Activated CD4-positive, alpha-beta T cell treated with anti-CD3 and anti-CD28 coated beads, Interleukin-2, amount 10 ng/mL, durations not matched to agents 7 days and 5 days (primary cell): ENCODE measurements around the gene SLC38A10. TPM values are rescaled to one million over a fixed set of nuclear protein-coding genes. Genes with fewer than 3 reads are reported as not detected.

Experiments used
- CTCF ChIA-PET: fragments of 350-600 bp; sonication (Branson Sonifier 250); formaldehyde crosslinking; loops from one replicate; lab custom pipeline; 2021; ENCODE audit warnings: antibody characterized with exemption; lab: Charles Lee
- POLR2A ChIA-PET: fragments of 350-600 bp; sonication (Branson Sonifier 250); formaldehyde crosslinking; loops from one replicate; lab custom pipeline; 2021; ENCODE audit warnings: antibody characterized with exemption; lab: Charles Lee
- DNase-seq: peaks from one replicate; pipeline ENCODE4 v3.0.0-alpha.2; 2020
- H3K27ac Mint-ChIP-seq: one replicate; pipeline ENCODE4 v1.8.0; 2021; ENCODE audit warnings: mild to moderate bottlenecking, moderate library complexity, mixed read lengths
- H3K27me3 Mint-ChIP-seq: one replicate; pipeline ENCODE4 v1.8.0; 2021; ENCODE audit warnings: mixed read lengths
- H3K36me3 Mint-ChIP-seq: one replicate; pipeline ENCODE4 v1.8.0; 2021; ENCODE audit warnings: low read depth, mixed read lengths
- H3K4me1 Mint-ChIP-seq: one replicate; pipeline ENCODE4 v1.8.0; 2021; ENCODE audit warnings: mixed read lengths
- H3K4me3 Mint-ChIP-seq: one replicate; pipeline ENCODE4 v1.8.0; 2021; ENCODE audit warnings: mild to moderate bottlenecking, moderate library complexity, mixed read lengths
- H3K9me3 Mint-ChIP-seq: one replicate; pipeline ENCODE4 v1.8.0; 2021; ENCODE audit warnings: mixed read lengths
- total RNA-seq, 2 experiments: library from RNA; stranded (reverse); gene quantifications; one replicate each; pipeline ENCODE4 v1.2.3, GENCODE V29; 2021

SLC38A10 gene
- total RNA-seq, 2 experiments from 2014 or later = 94.4 to 109 TPM

DNA sequence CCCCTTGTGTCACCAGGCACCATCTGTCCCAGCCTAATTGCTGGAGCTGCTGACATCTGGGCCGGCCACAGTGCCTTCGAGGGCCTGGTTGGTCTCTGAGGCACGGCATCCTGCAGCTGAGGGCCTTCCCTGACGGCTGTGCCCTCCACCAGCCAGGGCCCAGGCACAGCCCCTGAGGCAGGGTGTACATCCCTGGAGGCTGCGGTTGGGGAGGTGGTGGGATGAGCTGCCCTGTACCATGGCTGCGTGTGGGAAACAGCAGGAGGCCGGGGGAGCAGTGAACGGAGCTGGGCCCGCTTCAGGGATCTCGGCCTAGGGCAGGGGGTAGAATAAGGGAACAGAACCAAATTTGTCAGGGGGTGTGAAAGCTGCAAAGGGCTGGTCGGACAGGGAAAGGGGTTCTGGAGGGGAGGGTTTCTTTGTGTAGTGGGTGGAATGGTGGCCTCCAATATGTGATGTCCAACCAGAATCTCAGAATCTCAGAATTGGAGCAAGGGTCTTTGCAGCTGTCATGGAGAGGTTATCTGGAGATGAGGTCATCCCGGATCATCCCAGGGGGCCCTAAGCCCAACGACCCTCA is 10.0 kb upstream of the SLC38A10 start:
- CTCF ChIA-PET = interaction anchor here (2.2 kb wide), 1 partner anchor 10 kb away, joined by 8 read pairs; the partner anchor contains the start of gene SLC38A10
- Mint-ChIP-seq H3K9me3 (no peaks in the 10 kb centered on the region), H3K4me3 (no peak overlapping the region), H3K27ac (no peak overlapping the region), H3K27me3 (peaks cover 2% of the 10 kb centered on the region), H3K4me1 (peaks cover 4% of the 10 kb centered on the region), H3K36me3 (no peaks in the 10 kb centered on the region)
- DNase-seq = no peak
- POLR2A ChIA-PET = no interaction called here

DNA sequence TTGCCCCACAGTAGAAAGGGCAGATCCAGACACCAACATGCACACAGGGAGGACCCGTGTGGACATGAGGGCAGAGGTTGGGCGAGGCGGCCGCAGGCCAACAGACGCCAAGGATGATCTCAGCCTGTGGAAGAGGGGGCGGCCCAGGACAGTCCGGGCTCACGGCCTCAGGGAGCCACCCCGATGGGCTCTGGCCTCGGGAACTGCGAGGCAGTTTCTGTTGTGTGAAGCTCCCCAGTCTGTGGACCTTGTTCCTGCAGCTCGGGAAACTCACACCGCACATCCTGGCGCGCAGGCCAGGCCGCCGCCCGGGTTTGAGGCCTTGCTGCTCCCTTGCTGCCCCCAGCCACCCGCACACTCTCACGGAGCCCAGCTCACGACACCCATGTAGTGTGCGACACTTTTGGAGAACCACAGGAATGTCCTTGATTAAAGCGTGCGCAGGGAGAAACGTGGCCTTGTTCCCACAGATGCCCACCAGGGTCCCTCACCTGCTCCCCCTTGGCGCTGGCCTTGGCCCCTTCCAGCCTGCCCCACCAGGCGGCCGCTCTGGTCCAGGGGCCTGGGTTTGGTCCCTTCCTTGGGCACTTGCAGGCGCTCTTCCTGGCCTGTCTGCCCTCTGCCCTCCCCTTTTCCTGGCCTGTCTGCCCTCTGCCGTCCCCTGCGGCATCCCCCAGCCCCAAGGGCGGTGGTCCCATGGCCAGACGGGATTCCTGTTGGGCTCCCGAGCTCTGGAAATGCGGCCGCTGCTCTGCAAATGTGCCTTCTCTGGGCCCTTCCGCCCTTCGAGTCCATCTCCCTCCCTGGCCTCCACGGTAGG is 9.3 kb upstream of the SLC38A10 start:
- H3K36me3 Mint-ChIP-seq = no peaks in the 10 kb centered on the region
- ChIA-PET POLR2A (no interaction called here), CTCF (interaction anchor here (2.2 kb wide), 1 partner anchor 9 kb away, joined by 8 read pairs; the partner anchor contains the start of gene SLC38A10)
- no peak for DNase-seq
- no peaks in the 10 kb centered on the region for H3K9me3 Mint-ChIP-seq
- no peak overlapping the region for H3K27ac Mint-ChIP-seq
- peaks cover 2% of the 10 kb centered on the region for H3K27me3 Mint-ChIP-seq
- H3K4me3 Mint-ChIP-seq = no peak overlapping the region
- peaks cover 4% of the 10 kb centered on the region for H3K4me1 Mint-ChIP-seq

DNA sequence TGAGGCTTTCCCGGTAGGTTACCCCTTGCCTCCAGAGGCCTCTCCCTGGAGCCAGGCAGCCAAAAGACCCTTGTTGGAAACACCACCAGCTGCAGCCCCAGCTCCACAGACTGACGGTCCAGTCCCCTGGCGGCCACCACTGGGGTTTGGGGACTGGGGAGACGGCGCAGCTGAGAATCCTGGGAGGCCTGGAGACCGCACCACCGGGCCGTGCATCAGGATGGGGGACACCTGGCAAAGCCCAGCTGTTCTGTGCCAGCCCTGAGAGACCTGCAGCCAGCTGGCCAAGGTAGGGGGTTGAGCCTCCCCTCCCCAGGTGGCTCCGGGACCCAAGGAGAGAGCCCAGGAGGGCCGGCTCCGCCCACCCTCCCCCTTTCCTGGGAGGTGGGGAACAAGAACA is 8.3 kb upstream of the SLC38A10 start:
- no peak for DNase-seq
- H3K9me3 Mint-ChIP-seq = no peaks in the 10 kb centered on the region
- no peaks in the 10 kb centered on the region for H3K4me1 Mint-ChIP-seq
- no peak overlapping the region for H3K27ac Mint-ChIP-seq
- H3K27me3 Mint-ChIP-seq = no peaks in the 10 kb centered on the region
- H3K36me3 Mint-ChIP-seq = no peaks in the 10 kb centered on the region
- ChIA-PET POLR2A (no interaction called here), CTCF (no interaction called here)
- no peak overlapping the region for H3K4me3 Mint-ChIP-seq

DNA sequence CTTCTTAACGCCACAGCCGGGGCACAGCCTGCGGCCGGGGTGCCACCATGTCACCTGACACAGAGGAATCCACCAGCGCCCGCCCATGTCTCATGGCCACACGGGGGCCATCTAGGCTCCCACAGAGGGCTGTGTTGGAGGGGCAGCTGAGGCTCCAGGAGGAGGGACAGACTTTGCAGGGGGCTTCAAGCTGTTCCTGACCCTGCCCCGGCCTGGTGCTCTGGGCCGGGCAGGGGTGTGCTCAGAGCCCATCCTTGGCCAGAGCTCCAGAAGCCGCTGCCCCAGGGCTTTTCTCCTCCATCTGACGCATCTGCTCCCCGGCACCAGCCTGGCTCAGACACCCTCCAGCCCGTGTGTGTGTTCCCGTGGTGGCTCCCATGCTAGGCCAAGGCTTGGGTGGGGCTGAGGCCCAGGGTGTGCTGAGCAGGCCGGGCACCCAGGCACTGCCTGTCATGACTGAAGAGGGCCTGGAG is 7.8 kb upstream of the SLC38A10 start:
- DNase-seq = no peak
- CTCF ChIA-PET = no interaction called here
- Mint-ChIP-seq H3K4me1 (no peaks in the 10 kb centered on the region), H3K4me3 (no peak overlapping the region), H3K27ac (no peak overlapping the region), H3K9me3 (no peaks in the 10 kb centered on the region), H3K36me3 (no peaks in the 10 kb centered on the region), H3K27me3 (no peaks in the 10 kb centered on the region)
- POLR2A ChIA-PET = no interaction called here

DNA sequence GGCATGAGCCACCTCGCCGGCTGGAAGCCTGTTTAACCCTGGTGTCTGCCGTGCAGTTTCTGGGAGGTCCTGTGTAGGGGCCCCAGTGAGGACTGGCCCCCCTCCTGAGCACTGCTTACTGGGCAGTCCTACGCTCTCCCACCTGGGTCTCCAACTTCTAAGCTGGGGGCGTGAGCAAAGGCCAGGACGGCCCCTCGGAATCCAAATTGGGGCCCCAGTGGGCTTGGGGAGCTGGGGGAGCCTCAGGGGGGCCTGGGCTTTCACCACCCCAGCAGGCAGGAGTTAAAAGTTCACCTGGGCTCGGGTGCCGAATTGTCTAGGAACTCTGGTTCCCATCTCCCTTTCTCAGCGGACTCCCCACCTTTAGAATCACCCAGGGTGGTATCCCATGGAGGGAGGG is 7.2 kb upstream of the SLC38A10 start:
- CTCF ChIA-PET = no interaction called here
- Mint-ChIP-seq H3K36me3 (no peaks in the 10 kb centered on the region), H3K9me3 (no peaks in the 10 kb centered on the region), H3K4me3 (no peak overlapping the region), H3K4me1 (no peaks in the 10 kb centered on the region), H3K27ac (no peak overlapping the region), H3K27me3 (no peaks in the 10 kb centered on the region)
- POLR2A ChIA-PET = no interaction called here
- DNase-seq = no peak

DNA sequence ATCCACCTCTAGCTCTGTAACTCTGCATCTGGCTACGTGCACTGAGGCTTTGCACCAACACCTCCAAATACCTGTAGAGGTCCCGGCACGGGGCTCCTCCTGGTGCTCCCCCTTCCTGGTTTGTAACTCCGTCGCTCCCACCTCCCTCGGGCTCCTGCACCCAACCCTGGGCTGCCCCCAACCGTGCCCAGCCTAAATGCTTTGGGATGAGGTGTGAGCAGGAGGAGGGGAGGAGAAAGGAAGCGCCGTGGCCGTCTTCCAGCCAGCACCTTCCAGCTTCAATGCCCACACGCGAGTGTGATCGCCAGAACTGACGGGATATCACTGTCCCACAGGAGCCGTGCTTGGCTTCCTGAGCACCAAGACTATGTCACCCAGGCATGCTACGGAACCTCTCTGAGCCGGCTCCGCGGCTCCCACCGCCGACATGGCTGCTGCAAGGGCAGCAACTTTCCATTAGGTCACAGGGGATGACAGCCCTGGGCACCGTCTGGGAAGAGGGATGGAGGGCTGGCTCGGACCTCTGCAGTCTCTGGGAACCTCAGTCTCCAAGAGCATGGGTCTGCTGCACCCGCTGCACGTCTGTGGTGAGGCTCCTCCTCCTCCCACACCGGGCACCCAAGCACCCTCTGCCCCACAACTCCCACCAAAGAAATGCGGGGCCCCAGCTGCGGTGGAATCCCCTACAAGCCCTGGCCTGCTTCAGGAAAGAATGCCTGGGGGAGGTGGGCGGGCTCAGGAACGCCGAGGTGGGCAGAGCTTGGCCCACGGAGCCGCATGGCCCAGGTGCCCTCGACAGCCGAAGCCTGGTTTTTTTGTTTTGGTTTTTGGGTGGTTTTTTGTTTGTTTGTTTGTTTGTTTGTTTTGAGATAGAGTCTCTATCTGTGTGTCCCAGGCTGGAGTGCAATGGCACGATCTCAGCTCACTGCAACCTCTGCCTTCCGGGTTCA is 6.4 kb upstream of the SLC38A10 start:
- Mint-ChIP-seq H3K36me3 (no peaks in the 10 kb centered on the region), H3K4me3 (no peak overlapping the region), H3K27me3 (no peaks in the 10 kb centered on the region), H3K4me1 (peaks cover 3% of the 10 kb centered on the region), H3K9me3 (no peaks in the 10 kb centered on the region), H3K27ac (no peak overlapping the region)
- no peak for DNase-seq
- CTCF ChIA-PET = interaction anchor here (0.7 kb wide), 1 partner anchor 9 kb away, joined by 3 read pairs; no protein-coding TSS in a partner anchor
- POLR2A ChIA-PET = no interaction called here

DNA sequence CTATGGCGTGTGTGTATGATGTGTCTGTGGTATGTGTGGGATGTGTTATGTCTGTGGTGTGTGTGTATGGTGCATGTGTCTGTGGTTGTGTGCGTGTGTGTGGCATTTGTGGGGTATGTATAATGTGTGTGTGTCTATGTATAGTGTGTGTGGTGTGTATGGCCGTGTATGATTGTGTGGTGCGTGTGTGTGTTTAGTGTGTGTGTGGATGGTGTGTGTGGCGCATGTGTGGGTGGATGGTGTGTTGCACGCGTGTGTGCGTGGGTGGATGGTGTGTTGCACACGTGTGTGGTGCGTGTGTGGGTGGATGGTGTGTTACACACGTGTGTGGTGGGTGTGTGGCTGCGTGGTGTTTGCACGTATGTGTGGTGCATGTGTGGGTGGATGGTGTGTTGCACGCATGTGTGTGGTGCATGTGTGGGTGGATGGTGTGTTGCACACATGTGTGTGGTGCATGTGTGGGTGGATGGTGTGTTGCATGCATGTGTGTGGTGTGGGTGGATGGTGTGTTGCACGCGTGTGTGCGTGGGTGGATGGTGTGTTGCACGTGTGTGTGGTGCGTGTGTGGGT is 5.6 kb upstream of the SLC38A10 start:
- CTCF ChIA-PET = interaction anchor here (0.7 kb wide), 1 partner anchor 10 kb away, joined by 3 read pairs; no protein-coding TSS in a partner anchor
- peaks cover 9% of the 10 kb centered on the region for H3K4me1 Mint-ChIP-seq
- DNase-seq = no peak
- H3K27me3 Mint-ChIP-seq = no peaks in the 10 kb centered on the region
- H3K4me3 Mint-ChIP-seq = no peak overlapping the region
- POLR2A ChIA-PET = no interaction called here
- no peak overlapping the region for H3K27ac Mint-ChIP-seq
- H3K9me3 Mint-ChIP-seq = no peaks in the 10 kb centered on the region
- no peaks in the 10 kb centered on the region for H3K36me3 Mint-ChIP-seq

DNA sequence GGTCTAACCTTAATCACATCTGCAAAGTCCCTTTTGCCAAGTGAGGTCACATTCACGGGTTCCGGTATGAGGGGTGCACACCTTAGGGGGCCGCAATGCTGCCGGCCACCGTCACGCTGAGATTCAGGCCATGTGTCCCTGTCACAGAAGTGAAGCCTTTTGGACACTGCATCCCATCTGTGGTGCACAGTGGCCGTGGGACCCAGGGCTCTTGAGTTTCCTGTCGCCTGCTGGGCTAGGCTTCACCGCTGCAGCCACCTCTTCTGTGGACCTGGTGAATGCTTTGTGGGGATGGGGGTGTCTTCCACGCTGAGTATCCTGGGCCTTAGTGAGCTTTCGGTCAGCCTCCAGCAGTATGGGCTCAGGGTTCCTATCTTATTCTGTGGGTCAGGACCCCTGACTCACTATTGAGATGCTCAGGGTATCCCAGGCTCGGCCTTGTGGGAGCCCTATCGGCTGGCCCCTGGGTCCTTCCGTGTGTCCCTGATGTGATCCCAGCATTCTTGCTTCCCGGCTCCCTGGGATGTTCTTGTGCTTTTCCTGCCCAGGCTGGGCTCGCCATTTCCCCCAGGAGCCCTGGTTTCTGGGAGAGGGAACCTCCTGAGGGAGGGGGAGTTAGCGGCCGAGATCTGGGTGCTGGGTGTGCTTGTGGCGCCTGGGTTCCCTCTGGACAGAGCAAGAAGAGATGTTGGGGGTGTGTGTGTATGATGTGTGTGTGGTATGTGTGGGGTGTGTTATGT is 4.9 kb upstream of the SLC38A10 start:
- POLR2A ChIA-PET = no interaction called here
- no peak for DNase-seq
- Mint-ChIP-seq H3K4me1 (peaks cover 15% of the 10 kb centered on the region), H3K27ac (no peak overlapping the region), H3K36me3 (no peaks in the 10 kb centered on the region), H3K4me3 (no peak overlapping the region), H3K9me3 (no peaks in the 10 kb centered on the region), H3K27me3 (no peaks in the 10 kb centered on the region)
- CTCF ChIA-PET = interaction anchor here (1.2 to 1.4 kb wide), 2 partner anchors 15 to 23 kb away, joined by 3 read pairs; no protein-coding TSS in a partner anchor

DNA sequence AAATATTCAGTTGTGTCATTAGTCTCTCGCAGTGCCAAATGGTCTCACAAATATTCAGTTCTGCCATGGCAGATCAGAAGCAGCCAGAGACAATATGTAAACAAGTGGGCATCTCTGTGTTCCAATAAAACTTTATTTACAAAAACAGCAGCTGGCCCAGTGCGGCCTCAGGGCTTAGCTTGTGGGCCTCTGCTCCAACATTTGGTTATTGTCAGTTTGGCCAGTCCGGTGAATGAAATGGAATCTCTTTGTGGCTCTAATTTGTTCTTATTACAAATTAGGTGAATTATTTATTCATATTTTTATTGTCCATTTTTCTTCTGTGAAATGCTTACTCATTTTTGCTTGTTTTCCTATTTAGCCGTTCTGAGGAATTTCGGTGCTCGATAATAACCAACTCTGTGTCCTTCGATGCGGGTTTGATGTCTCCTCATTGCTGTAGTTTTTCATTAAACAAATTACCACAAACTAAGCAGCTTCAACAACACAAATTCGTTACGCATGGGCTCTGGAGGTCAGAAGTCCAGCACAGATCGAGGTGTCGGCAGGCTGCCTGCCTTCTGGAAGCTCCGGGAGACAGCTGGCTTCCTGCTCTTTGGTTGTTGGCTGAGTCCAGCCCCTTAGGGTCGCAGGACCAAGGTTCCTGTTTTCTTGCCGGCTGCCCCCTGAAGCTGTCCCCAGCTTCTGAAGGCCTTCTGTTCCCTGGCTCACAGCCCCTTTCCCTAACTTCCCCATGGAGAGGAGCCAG is 4.1 kb upstream of the SLC38A10 start:
- Mint-ChIP-seq H3K27ac (no peak overlapping the region), H3K36me3 (no peaks in the 10 kb centered on the region), H3K4me3 (no peak overlapping the region), H3K27me3 (no peaks in the 10 kb centered on the region), H3K9me3 (no peaks in the 10 kb centered on the region), H3K4me1 (peaks cover 18% of the 10 kb centered on the region)
- DNase-seq = no peak
- ChIA-PET CTCF (interaction anchor here (0.8 to 1.4 kb wide), 3 partner anchors 14 to 24 kb away, joined by 3 read pairs; no protein-coding TSS in a partner anchor), POLR2A (no interaction called here)

DNA sequence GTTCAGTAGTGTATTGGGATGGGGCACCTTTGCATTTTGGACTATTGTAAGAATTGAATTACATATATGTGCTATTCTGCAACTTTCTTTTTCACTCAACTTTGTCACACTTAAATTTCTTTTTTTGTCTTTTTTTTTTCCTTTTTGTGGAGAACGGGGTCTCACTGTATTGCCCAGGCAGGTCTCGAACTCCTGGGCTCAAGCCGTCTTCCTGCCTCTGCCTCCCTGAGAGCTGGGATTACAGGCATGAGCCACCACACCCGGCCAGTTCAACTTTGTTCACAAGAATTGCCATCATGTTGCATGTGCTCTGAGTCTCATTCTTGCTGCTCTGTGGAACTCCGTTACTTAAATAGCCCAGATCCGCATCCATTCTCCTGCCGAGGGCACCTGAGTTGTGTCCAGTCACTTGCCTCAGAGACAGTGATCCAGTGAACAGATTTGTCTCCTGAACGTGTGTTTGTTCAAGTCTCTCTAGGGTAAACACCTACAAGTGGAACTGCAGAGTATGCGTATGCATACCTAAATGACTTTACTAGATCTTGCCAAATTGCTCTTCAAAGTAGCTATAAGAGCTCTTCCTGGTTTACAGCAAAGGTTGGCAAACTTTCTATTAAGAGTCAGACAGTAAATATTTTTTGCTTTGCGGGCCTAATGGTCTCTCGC is 3.4 kb upstream of the SLC38A10 start:
- Mint-ChIP-seq H3K4me3 (no peak overlapping the region), H3K36me3 (peaks cover 3% of the 10 kb centered on the region), H3K27me3 (no peaks in the 10 kb centered on the region), H3K27ac (no peak overlapping the region), H3K4me1 (peaks cover 24% of the 10 kb centered on the region), H3K9me3 (no peaks in the 10 kb centered on the region)
- ChIA-PET CTCF (interaction anchor here (0.6 to 1.4 kb wide), 3 partner anchors 13 to 186 kb away, joined by 3 read pairs; no protein-coding TSS in a partner anchor), POLR2A (no interaction called here)
- DNase-seq = no peak
